ENCODE measurements around the gene SPTLC1.

DNA sequence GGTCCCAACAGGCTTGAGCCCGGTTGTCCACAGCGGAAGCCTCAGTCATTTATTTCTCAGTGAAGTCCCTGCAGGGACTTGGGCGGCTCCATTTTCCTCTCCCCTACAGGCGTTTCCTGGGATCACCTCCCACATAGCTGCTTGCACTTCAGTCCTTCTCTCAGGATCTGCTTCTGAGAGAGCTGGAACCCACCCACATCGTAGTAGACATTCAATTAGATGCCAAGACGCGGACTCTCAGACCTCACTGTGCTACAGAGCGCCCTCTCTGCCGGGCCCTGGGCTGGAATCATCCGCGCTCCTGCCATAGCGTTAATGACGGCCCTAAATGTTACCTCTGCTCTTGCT is 111.2 kb downstream of the SPTLC1 start:
- no peak for TF ChIP-seq CHD2 (IDR thresholded peaks at IDR 0.05; ENCODE audit: low read length)
- TF ChIP-seq, protein P1, sequence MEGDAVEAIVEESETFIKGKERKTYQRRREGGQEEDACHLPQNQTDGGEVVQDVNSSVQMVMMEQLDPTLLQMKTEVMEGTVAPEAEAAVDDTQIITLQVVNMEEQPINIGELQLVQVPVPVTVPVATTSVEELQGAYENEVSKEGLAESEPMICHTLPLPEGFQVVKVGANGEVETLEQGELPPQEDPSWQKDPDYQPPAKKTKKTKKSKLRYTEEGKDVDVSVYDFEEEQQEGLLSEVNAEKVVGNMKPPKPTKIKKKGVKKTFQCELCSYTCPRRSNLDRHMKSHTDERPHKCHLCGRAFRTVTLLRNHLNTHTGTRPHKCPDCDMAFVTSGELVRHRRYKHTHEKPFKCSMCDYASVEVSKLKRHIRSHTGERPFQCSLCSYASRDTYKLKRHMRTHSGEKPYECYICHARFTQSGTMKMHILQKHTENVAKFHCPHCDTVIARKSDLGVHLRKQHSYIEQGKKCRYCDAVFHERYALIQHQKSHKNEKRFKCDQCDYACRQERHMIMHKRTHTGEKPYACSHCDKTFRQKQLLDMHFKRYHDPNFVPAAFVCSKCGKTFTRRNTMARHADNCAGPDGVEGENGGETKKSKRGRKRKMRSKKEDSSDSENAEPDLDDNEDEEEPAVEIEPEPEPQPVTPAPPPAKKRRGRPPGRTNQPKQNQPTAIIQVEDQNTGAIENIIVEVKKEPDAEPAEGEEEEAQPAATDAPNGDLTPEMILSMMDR (IDR thresholded peaks at IDR 0.05; ENCODE audit: control extremely low read depth in 1 of 3, insufficient read depth in 1 of 3, low read depth in 1 of 3, low read length in 3 of 3) = peak in 2 of 3 experiments; percentile 6 to 13; a peak in 3 of 4 replicates
- no peak for TF ChIP-seq NRF1 (IDR thresholded peaks at IDR 0.05; ENCODE audit: low read depth, low read length)
- TF ChIP-seq MAFK (IDR thresholded peaks at IDR 0.05; ENCODE audit: low read depth, low read length) = no peak
- TF ChIP-seq TEAD4 (IDR thresholded peaks at IDR 0.05; ENCODE audit: low read depth, low read length) = no peak
- no peak for TF ChIP-seq HDAC2 (IDR thresholded peaks at IDR 0.05; ENCODE audit: borderline replicate concordance in 1 of 2, low read depth in 2 of 2, low read length in 2 of 2)
- no peak for TF ChIP-seq POLR2A (IDR thresholded peaks at IDR 0.05; ENCODE audit: control extremely low read depth in 1 of 2, low read depth in 2 of 2, low read length in 2 of 2)
- TF ChIP-seq EP300 (IDR thresholded peaks at IDR 0.05; ENCODE audit: borderline replicate concordance in 1 of 2, low read depth in 2 of 2, low read length in 2 of 2) = no peak
